ENCODE data around the gene PIM3. TPM values are rescaled to one million over a fixed set of nuclear protein-coding genes. Genes with fewer than 3 reads are reported as not detected.

PIM3 gene
- total and polyA plus RNA-seq, 2 of the 8 experiments (the other 6 are each of a cell fraction or from before 2014, with no cell fraction given) = 22.6 to 30.0 TPM

GRCh38 chr22:50004918-50005317 is 44.3 kb downstream of the PIM3 start (continued):
- TF ChIP-seq KDM5A (IDR thresholded peaks at IDR 0.05; ENCODE audit: low read length) (no peak), SP1 (IDR thresholded peaks at IDR 0.05; ENCODE audit: low read depth, low read length) (no peak), YY1 (IDR thresholded peaks at IDR 0.05; ENCODE audit: low read depth, low read length) (no peak)

Data from H1 (cell line).